H1 (cell line): ENCODE measurements around the gene HPX. TPM values are rescaled to one million over a fixed set of nuclear protein-coding genes. Genes with fewer than 3 reads are reported as not detected.

Source experiments
- CTCF ChIA-PET: fragments of 300-600 bp; sonication (Branson Sonifier 250); formaldehyde crosslinking; loops from one replicate; lab custom pipeline; 2021; ENCODE audit not compliant: partially characterized antibody; lab: Charles Lee
- POLR2A ChIA-PET: fragments of 300-600 bp; sonication (Branson Sonifier 250); formaldehyde crosslinking; loops from one replicate; lab custom pipeline; 2021; ENCODE audit warnings: inconsistent platforms; ENCODE audit not compliant: partially characterized antibody; lab: Charles Lee
- DNase-seq, 2 experiments: peaks; one replicate each; pipeline versions ENCODE4 v3.0.0 to v3.0.0-alpha.2; 2010 to 2022; ENCODE audit warnings: low spot score in 2 of 2, low read depth in 1 of 2, mixed read lengths in 1 of 2
- FAIRE-seq: peaks from 2 replicates; lab custom pipeline; 2011; peaks lifted over from hg19 to GRCh38; lab: Jason Lieb, UNC
- H2AFZ ChIP-seq: 2 replicates; pipeline ENCODE4 v1.8.1; 2012; ENCODE audit warnings: low read length, inconsistent platforms
- H2AK5ac ChIP-seq: 2 replicates; pipeline ENCODE4 v1.6.1; 2013; ENCODE audit warnings: low read depth, low read length
- H2BK120ac ChIP-seq: replicated peaks from 2 replicates; pipeline ENCODE3; 2013; ENCODE audit warnings: low read depth, low read length, inconsistent platforms
- H2BK12ac ChIP-seq: 2 replicates; pipeline ENCODE4 v1.6.1; 2013; ENCODE audit warnings: low read depth, low read length
- H2BK15ac ChIP-seq: 2 replicates; pipeline ENCODE4 v1.6.1; 2013; ENCODE audit warnings: low read length
- H2BK20ac ChIP-seq: 2 replicates; pipeline ENCODE4 v1.6.1; 2013; ENCODE audit warnings: low read length
- H2BK5ac ChIP-seq: 2 replicates; pipeline ENCODE4 v1.6.1; 2013; ENCODE audit warnings: low read depth, low read length
- H3K14ac ChIP-seq: 2 replicates; pipeline ENCODE4 v1.6.1; 2013; ENCODE audit warnings: inconsistent platforms; ENCODE audit not compliant: insufficient read length
- H3K18ac ChIP-seq: 2 replicates; pipeline ENCODE4 v1.6.1; 2013; ENCODE audit warnings: low read length; ENCODE audit errors: extremely low read depth
- H3K23ac ChIP-seq: 2 replicates; pipeline ENCODE4 v1.6.1; 2013; ENCODE audit warnings: inconsistent platforms; ENCODE audit not compliant: insufficient read length
- H3K23me2 ChIP-seq: 2 replicates; pipeline ENCODE4 v1.6.1; 2013; ENCODE audit warnings: low read depth, low read length
- H3K27ac ChIP-seq: 2 replicates; pipeline ENCODE4 v1.6.1; 2011; ENCODE audit warnings: low read depth, low read length, inconsistent platforms
- H3K27me3 ChIP-seq, 4 experiments: replicated peaks in 1 of 4; 1 replicate in 1 of 4; 2 replicates in 3 of 4; pipeline versions ENCODE4 v1.6.1 to v1.8.1; 2011 to 2013; ENCODE audit warnings: low read length in 3 of 4, mild to moderate bottlenecking in 3 of 4, inconsistent platforms in 2 of 4, mixed read lengths in 2 of 4, moderate library complexity in 1 of 4; ENCODE audit not compliant: control insufficient read depth in 3 of 4, insufficient read depth in 3 of 4; ENCODE audit errors: extremely low read depth in 1 of 4
- H3K36me3 ChIP-seq, 4 experiments: 2 replicates each; pipeline versions ENCODE4 v1.6.1 to v1.8.1; 2011 to 2013; ENCODE audit warnings: mild to moderate bottlenecking in 4 of 4, low read length in 3 of 4, moderate library complexity in 2 of 4, control low read depth in 1 of 4, inconsistent platforms in 1 of 4; ENCODE audit not compliant: insufficient read depth in 4 of 4, control insufficient read depth in 2 of 4
- H3K4ac ChIP-seq: replicated peaks from 2 replicates; pipeline ENCODE3; 2013; ENCODE audit warnings: low read length, low read depth, mixed read lengths, inconsistent platforms; ENCODE audit not compliant: insufficient read length
- H3K4me1 ChIP-seq, 4 experiments: replicated peaks in 1 of 4; 1 replicate in 1 of 4; 2 replicates in 3 of 4; pipeline versions ENCODE4 v1.6.1 to v1.8.1; 2011 to 2013; ENCODE audit warnings: low read length in 3 of 4, inconsistent platforms in 2 of 4, mixed read lengths in 1 of 4; ENCODE audit not compliant: insufficient read depth in 4 of 4, control insufficient read depth in 3 of 4
- H3K4me2 ChIP-seq, 2 experiments: 2 replicates each; pipeline versions ENCODE4 v1.6.1 to v1.8.1; 2011 to 2013; ENCODE audit warnings: low read depth in 2 of 2, low read length in 2 of 2, control low read depth in 1 of 2, inconsistent platforms in 1 of 2, mild to moderate bottlenecking in 1 of 2; ENCODE audit not compliant: insufficient read depth in 1 of 2
- H3K4me3 ChIP-seq, 4 experiments: fragments of 200-600, 300-600 bp in 1 of 4; sonication (generic), shearing (Covaris generic), sonication (Bioruptor Twin) in 1 of 4; 2 replicates each; pipeline versions ENCODE4 v1.5.1 to v1.8.1; 2011 to 2016; ENCODE audit warnings: low read length in 4 of 4, low read depth in 3 of 4, control low read depth in 2 of 4, inconsistent platforms in 2 of 4, mild to moderate bottlenecking in 2 of 4, mixed read lengths in 1 of 4, moderate library complexity in 1 of 4; ENCODE audit not compliant: insufficient read depth in 2 of 4; ENCODE audit errors: extremely low read depth in 1 of 4
- H3K56ac ChIP-seq: replicated peaks from 2 replicates; pipeline ENCODE3; 2013; ENCODE audit warnings: low read depth, mild to moderate bottlenecking, mixed read lengths, low read length, inconsistent platforms; ENCODE audit not compliant: insufficient read length
- H3K79me1 ChIP-seq: 2 replicates; pipeline ENCODE4 v1.6.1; 2013; ENCODE audit warnings: low read depth, low read length, control low read depth
- H3K79me2 ChIP-seq, 2 experiments: 2 replicates each; pipeline versions ENCODE4 v1.6.1 to v1.8.1; 2012 to 2013; ENCODE audit warnings: low read length in 2 of 2, mild to moderate bottlenecking in 2 of 2, inconsistent platforms in 1 of 2; ENCODE audit not compliant: insufficient read depth in 2 of 2, control insufficient read depth in 1 of 2
- H3K9ac ChIP-seq, 4 experiments: replicated peaks in 1 of 4; 1 replicate in 1 of 4; 2 replicates in 3 of 4; pipeline versions ENCODE4 v1.6.1 to v1.8.1; 2011 to 2013; ENCODE audit warnings: low read depth in 3 of 4, low read length in 3 of 4, control low read depth in 2 of 4, mild to moderate bottlenecking in 2 of 4, moderate library complexity in 2 of 4, inconsistent platforms in 1 of 4; ENCODE audit errors: extremely low read depth in 1 of 4
- H3K9me3 ChIP-seq, 2 experiments: 2 replicates each; pipeline versions ENCODE4 v1.6.1 to v1.8.1; 2012 to 2013; ENCODE audit warnings: mild to moderate bottlenecking in 2 of 2, moderate library complexity in 2 of 2, control low read depth in 1 of 2, inconsistent platforms in 1 of 2, low read depth in 1 of 2, low read length in 1 of 2, mixed read lengths in 1 of 2; ENCODE audit not compliant: insufficient read depth in 2 of 2
- H4K20me1 ChIP-seq, 2 experiments: replicated peaks in 1 of 2; 2 replicates each; pipeline versions ENCODE3 to v1.8.1; 2011 to 2013; ENCODE audit warnings: inconsistent platforms in 2 of 2, low read length in 2 of 2, mild to moderate bottlenecking in 1 of 2; ENCODE audit not compliant: insufficient read depth in 2 of 2, control insufficient read depth in 1 of 2
- H4K5ac ChIP-seq: 2 replicates; pipeline ENCODE4 v1.6.1; 2013; ENCODE audit warnings: low read length, low read depth, mixed read lengths, inconsistent platforms; ENCODE audit not compliant: insufficient read length
- H4K8ac ChIP-seq: 2 replicates; pipeline ENCODE4 v1.8.0; 2013; ENCODE audit warnings: mild to moderate bottlenecking, moderate library complexity, low read length, inconsistent platforms; ENCODE audit not compliant: insufficient read depth; ENCODE audit errors: extremely low read depth
- H4K91ac ChIP-seq: replicated peaks from 2 replicates; pipeline ENCODE3; 2013; ENCODE audit warnings: low read length, mixed read lengths, inconsistent platforms; ENCODE audit not compliant: insufficient read length
- CBX5 ChIP-seq: fragments of 300-800, 300-1000 bp; sonication (generic); IDR thresholded peaks from 2 replicates; pipeline ENCODE4 v1.7.1; 2016; ENCODE audit warnings: antibody characterized with exemption, low read length, low read depth
- KDM1A ChIP-seq: fragments of 200-600, 300-600 bp; sonication (generic); IDR thresholded peaks from 2 replicates; pipeline ENCODE4 v1.7.1; 2016; ENCODE audit warnings: mild to moderate bottlenecking, low read length, borderline replicate concordance
- KDM5A ChIP-seq: fragments of 200-600 bp; IDR thresholded peaks from 2 replicates; pipeline ENCODE4 v1.7.1; 2012; ENCODE audit warnings: mild to moderate bottlenecking, low read length, inconsistent platforms, mixed read lengths
- MAFK ChIP-seq: IDR thresholded peaks from 2 replicates; pipeline ENCODE4 v1.6.1; 2012; ENCODE audit warnings: low read depth, mild to moderate bottlenecking, improper control_type of control experiment, low read length
- POLR2AphosphoS5 ChIP-seq: IDR thresholded peaks from 2 replicates; pipeline ENCODE4 v1.6.1; 2011; ENCODE audit warnings: low read depth, low read length
- RAD21 ChIP-seq, 2 experiments: IDR thresholded peaks in 1 of 2; conservative IDR thresholded peaks in 1 of 2; 2 replicates each; pipeline ENCODE4 v1.6.1; 2011; ENCODE audit warnings: low read depth in 2 of 2, low read length in 2 of 2, improper control_type of control experiment in 1 of 2, inconsistent platforms in 1 of 2, mild to moderate bottlenecking in 1 of 2, moderate library complexity in 1 of 2
- SIX5 ChIP-seq: IDR thresholded peaks from 2 replicates; pipeline ENCODE4 v1.6.1; 2011; ENCODE audit warnings: mild to moderate bottlenecking, low read depth, low read length
- SP1 ChIP-seq: IDR thresholded peaks from 2 replicates; pipeline ENCODE4 v1.6.1; 2011; ENCODE audit warnings: low read depth, low read length
- WGBS, 2 experiments: shearing (Covaris generic) in 1 of 2; methylation state at CpG; one replicate each; pipeline versions ENCODE4 v1.1.6 to v1.1.7; 2013 to 2015; ENCODE audit warnings: low lambda C conversion rate in 2 of 2, mixed read lengths in 2 of 2, inconsistent platforms in 1 of 2, low coverage in 1 of 2, missing lambda C conversion rate in 1 of 2; ENCODE audit not compliant: insufficient replicate concordance in 2 of 2, insufficient coverage in 1 of 2, insufficient read length in 1 of 2; ENCODE audit errors: extremely low coverage in 1 of 2, missing lambda C conversion rate in 1 of 2; 5-methylcytosine and 5-hydroxymethylcytosine counted together
- polyA plus RNA-seq, 7 experiments: library from polyadenylated mRNA; depleted of rRNA in 3 of 7; stranded (reverse) in 5 of 7; unstranded in 2 of 7; fragments of >200 nt in 5 of 7; fragments of 200-250 nt in 2 of 7; gene quantifications; 1 replicate in 5 of 7; 2 replicates in 1 of 7; 4 replicates in 1 of 7; pipeline versions ENCODE4 v1.2.1 to v1.2.3, GENCODE V29; 2011 to 2013; ENCODE audit warnings: missing spikeins in 2 of 7, mixed read lengths in 2 of 7
- total RNA-seq: library from RNA; stranded (reverse); fragmentation: NEBNext Ultra II Directional; extraction: Animal tissue kit (Norgen Biotek cat#: 25700); gene quantifications from 2 replicates; pipeline ENCODE4 v1.2.1, GENCODE V29; 2021

HPX gene
- total and polyA plus RNA-seq, 2 of the 8 experiments (the other 6 are each of a cell fraction or from before 2014, with no cell fraction given), result 0.80 to 0.97 TPM

DNA sequence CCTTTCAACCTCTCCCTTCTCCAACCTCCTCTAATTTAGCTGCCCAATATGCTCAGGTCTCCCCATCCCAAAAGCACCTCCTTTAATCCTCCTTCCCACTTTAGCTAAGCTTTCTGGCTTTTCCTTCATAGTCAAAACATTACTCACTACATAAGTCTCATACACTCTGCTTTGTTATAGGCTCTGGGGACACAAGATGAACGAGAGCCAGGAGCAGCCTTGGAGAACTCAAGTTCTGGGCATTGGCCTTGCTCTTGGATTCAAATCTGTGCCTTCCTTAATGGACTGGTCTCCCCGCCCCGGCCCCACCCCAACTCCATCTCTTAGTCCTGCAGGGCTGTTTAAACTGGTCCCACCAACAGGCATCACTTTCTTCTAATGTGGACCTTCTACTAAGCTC lies 11.4 kb upstream of the HPX start:
- TF ChIP-seq POLR2AphosphoS5 (no peak), KDM5A (no peak), SP1 (no peak), SIX5 (no peak), RAD21 (IDR thresholded peaks at IDR 0.05 in 1 of 2, conservative IDR thresholded peaks at IDR 0.05 in 1 of 2; ENCODE audit: low read depth in 2 of 2, low read length in 2 of 2) (no peak), MAFK (no peak), KDM1A (no peak), CBX5 (no peak)
- no peak overlapping the region for H3K23ac ChIP-seq

More for the DNA sequence above, 11.4 kb upstream of the HPX start:
- no peak overlapping the region for H3K9ac ChIP-seq
- H3K4me1 ChIP-seq, result no peaks in the 10 kb centered on the region
- no peaks in the 10 kb centered on the region for H3K79me1 ChIP-seq
- no peak overlapping the region for H3K4me2 ChIP-seq
- H2BK20ac ChIP-seq, result no peak overlapping the region
- no peaks in the 10 kb centered on the region for H4K20me1 ChIP-seq
- no peak overlapping the region for H4K5ac ChIP-seq
- no peak for FAIRE-seq
- H4K8ac ChIP-seq, result no peak overlapping the region
- no peak overlapping the region for H2BK12ac ChIP-seq
- no peak overlapping the region for H2BK5ac ChIP-seq
- no peak overlapping the region for H3K14ac ChIP-seq
- no peak overlapping the region for H2AFZ ChIP-seq
- CTCF ChIA-PET, result interaction anchor here (0.6 to 11.0 kb wide), 8 partner anchors 10 to 89 kb away, joined by 3 to 179 read pairs (median 4); partner anchors contain the start of gene HPX
- H3K18ac ChIP-seq, result no peak overlapping the region
- H2BK120ac ChIP-seq, result no peak overlapping the region
- WGBS, 2 experiments, result 90% methylated on average over 3 of the region's 3 CpGs; no CpG with 5 or more reads in 1 of the 2 experiments
- H3K36me3 ChIP-seq, result peaks cover 0 to 12% (median 6%) of the 10 kb centered on the region in 4 experiments; a peak in 3 of 8 replicates
- no peak overlapping the region for H3K27ac ChIP-seq
- no peak overlapping the region for H4K91ac ChIP-seq
- no peak overlapping the region for H3K4me3 ChIP-seq
- no peaks in the 10 kb centered on the region for H3K79me2 ChIP-seq
- no peak overlapping the region for H3K56ac ChIP-seq
- no peak overlapping the region for H2BK15ac ChIP-seq
- POLR2A ChIA-PET, result interaction anchor here (0.9 to 1.3 kb wide), 3 partner anchors 8 to 18 kb away, joined by 3 to 4 read pairs (median 3); no protein-coding TSS in a partner anchor
- DNase-seq, result no peak
- H2AK5ac ChIP-seq, result no peak overlapping the region
- no peaks in the 10 kb centered on the region for H3K9me3 ChIP-seq
- no peaks in the 10 kb centered on the region for H3K23me2 ChIP-seq
- no peak overlapping the region for H3K4ac ChIP-seq
- no peaks in the 10 kb centered on the region for H3K27me3 ChIP-seq
